ENCODE results near the gene POU6F2.

GRCh38 chr7:39249635-39250152 lies 272.0 kb downstream of the POU6F2 start:
- TF ChIP-seq, protein P1, sequence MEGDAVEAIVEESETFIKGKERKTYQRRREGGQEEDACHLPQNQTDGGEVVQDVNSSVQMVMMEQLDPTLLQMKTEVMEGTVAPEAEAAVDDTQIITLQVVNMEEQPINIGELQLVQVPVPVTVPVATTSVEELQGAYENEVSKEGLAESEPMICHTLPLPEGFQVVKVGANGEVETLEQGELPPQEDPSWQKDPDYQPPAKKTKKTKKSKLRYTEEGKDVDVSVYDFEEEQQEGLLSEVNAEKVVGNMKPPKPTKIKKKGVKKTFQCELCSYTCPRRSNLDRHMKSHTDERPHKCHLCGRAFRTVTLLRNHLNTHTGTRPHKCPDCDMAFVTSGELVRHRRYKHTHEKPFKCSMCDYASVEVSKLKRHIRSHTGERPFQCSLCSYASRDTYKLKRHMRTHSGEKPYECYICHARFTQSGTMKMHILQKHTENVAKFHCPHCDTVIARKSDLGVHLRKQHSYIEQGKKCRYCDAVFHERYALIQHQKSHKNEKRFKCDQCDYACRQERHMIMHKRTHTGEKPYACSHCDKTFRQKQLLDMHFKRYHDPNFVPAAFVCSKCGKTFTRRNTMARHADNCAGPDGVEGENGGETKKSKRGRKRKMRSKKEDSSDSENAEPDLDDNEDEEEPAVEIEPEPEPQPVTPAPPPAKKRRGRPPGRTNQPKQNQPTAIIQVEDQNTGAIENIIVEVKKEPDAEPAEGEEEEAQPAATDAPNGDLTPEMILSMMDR (IDR thresholded peaks at IDR 0.05; ENCODE audit: insufficient read depth, low read length), result no peak
- TF ChIP-seq, protein P2, sequence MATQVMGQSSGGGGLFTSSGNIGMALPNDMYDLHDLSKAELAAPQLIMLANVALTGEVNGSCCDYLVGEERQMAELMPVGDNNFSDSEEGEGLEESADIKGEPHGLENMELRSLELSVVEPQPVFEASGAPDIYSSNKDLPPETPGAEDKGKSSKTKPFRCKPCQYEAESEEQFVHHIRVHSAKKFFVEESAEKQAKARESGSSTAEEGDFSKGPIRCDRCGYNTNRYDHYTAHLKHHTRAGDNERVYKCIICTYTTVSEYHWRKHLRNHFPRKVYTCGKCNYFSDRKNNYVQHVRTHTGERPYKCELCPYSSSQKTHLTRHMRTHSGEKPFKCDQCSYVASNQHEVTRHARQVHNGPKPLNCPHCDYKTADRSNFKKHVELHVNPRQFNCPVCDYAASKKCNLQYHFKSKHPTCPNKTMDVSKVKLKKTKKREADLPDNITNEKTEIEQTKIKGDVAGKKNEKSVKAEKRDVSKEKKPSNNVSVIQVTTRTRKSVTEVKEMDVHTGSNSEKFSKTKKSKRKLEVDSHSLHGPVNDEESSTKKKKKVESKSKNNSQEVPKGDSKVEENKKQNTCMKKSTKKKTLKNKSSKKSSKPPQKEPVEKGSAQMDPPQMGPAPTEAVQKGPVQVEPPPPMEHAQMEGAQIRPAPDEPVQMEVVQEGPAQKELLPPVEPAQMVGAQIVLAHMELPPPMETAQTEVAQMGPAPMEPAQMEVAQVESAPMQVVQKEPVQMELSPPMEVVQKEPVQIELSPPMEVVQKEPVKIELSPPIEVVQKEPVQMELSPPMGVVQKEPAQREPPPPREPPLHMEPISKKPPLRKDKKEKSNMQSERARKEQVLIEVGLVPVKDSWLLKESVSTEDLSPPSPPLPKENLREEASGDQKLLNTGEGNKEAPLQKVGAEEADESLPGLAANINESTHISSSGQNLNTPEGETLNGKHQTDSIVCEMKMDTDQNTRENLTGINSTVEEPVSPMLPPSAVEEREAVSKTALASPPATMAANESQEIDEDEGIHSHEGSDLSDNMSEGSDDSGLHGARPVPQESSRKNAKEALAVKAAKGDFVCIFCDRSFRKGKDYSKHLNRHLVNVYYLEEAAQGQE (IDR thresholded peaks at IDR 0.05; ENCODE audit: insufficient replicate concordance, low read depth), result no peak

Measured in HL-60 (cell line).